OCI-LY1 (cell line): ENCODE measurements around the gene LIN7C.

Experiments used
- H2AFZ ChIP-seq: fragments of 200-600 bp; sonication (generic), shearing (Covaris generic); 2 replicates; pipeline ENCODE4 v1.6.0; 2014; ENCODE audit warnings: antibody characterized with exemption, mild to moderate bottlenecking, low read length
- H3F3A ChIP-seq: fragments of 200-600 bp; sonication (generic), shearing (Covaris generic); 2 replicates; pipeline ENCODE4 v1.6.0; 2014; ENCODE audit warnings: mild to moderate bottlenecking, antibody characterized with exemption, low read length, moderate library complexity; ENCODE audit not compliant: insufficient read depth
- H3K27ac ChIP-seq: fragments of 200-600 bp; sonication (generic); 2 replicates; pipeline ENCODE4 v1.5.1; 2014; ENCODE audit warnings: low read length, mixed run types, mild to moderate bottlenecking, low read depth; ENCODE audit not compliant: poor library complexity, severe bottlenecking
- H3K27me3 ChIP-seq: fragments of 200-600 bp; sonication (generic); 2 replicates; pipeline ENCODE4 v1.6.0; 2014; ENCODE audit warnings: antibody characterized with exemption, mild to moderate bottlenecking, low read length, moderate library complexity; ENCODE audit not compliant: insufficient read depth
- H3K36me3 ChIP-seq: fragments of 200-600 bp; sonication (generic); 2 replicates; pipeline ENCODE4 v1.6.1; 2014; ENCODE audit warnings: mild to moderate bottlenecking, antibody characterized with exemption, low read length, moderate library complexity, mixed read lengths; ENCODE audit not compliant: insufficient read depth
- H3K4me1 ChIP-seq: fragments of 200-600 bp; sonication (generic); 2 replicates; pipeline ENCODE4 v1.5.1; 2014; ENCODE audit warnings: mild to moderate bottlenecking, low read length, moderate library complexity; ENCODE audit not compliant: insufficient read depth, severe bottlenecking
- H3K4me2 ChIP-seq: fragments of 200-600 bp; sonication (generic), shearing (Covaris generic); 2 replicates; pipeline ENCODE4 v1.6.1; 2014; ENCODE audit warnings: low read length
- H3K4me3 ChIP-seq: fragments of 200-600 bp; sonication (generic); 2 replicates; pipeline ENCODE4 v1.5.1; 2014; ENCODE audit warnings: low read length, low read depth, mild to moderate bottlenecking, mixed read lengths; ENCODE audit not compliant: poor library complexity, severe bottlenecking
- H3K79me2 ChIP-seq: fragments of 200-600 bp; shearing (Covaris generic); 2 replicates; pipeline ENCODE4 v1.6.1; 2016; ENCODE audit warnings: mixed run types, low read length, mixed read lengths; ENCODE audit not compliant: insufficient read depth
- H3K9ac ChIP-seq: fragments of 200-600 bp; sonication (generic), shearing (Covaris generic); 2 replicates; pipeline ENCODE4 v1.6.1; 2014; ENCODE audit warnings: mild to moderate bottlenecking, low read length, mixed read lengths
- H3K9me2 ChIP-seq: fragments of 200-600 bp; sonication (generic), shearing (Covaris generic); 2 replicates; pipeline ENCODE4 v1.6.1; 2014; ENCODE audit warnings: low read depth, mild to moderate bottlenecking, low read length, mixed read lengths
- H3K9me3 ChIP-seq: fragments of 200-600 bp; shearing (Covaris generic); 2 replicates; pipeline ENCODE4 v1.6.1; 2014; ENCODE audit warnings: low read length, mixed read lengths
- H4K20me1 ChIP-seq: fragments of 200-600 bp; sonication (generic), shearing (Covaris generic); 2 replicates; pipeline ENCODE4 v1.6.0; 2016; ENCODE audit warnings: mild to moderate bottlenecking, low read length; ENCODE audit not compliant: insufficient read depth
- CTCF ChIP-seq: fragments of 200-600 bp; sonication (generic), shearing (Covaris generic); IDR thresholded peaks from 2 replicates; pipeline ENCODE4 v1.5.1; 2017; ENCODE audit warnings: mild to moderate bottlenecking, antibody characterized with exemption, low read length, moderate library complexity, mixed read lengths
- EZH2 ChIP-seq: fragments of 200-600 bp; sonication (generic), shearing (Covaris generic); IDR thresholded peaks from 2 replicates; pipeline ENCODE4 v1.8.0; 2017; ENCODE audit warnings: borderline replicate concordance, mixed run types, mild to moderate bottlenecking, antibody characterized with exemption, low read length, moderate library complexity, mixed read lengths

LIN7C gene

GRCh38 chr11:27455667-27456066 is 50.9 kb downstream of the LIN7C start:
- Histone ChIP-seq H3K79me2 (no peaks in the 10 kb centered on the region), H3K4me3 (no peak overlapping the region), H3K9me3 (no peaks in the 10 kb centered on the region), H3F3A (no peaks in the 10 kb centered on the region), H3K27me3 (no peaks in the 10 kb centered on the region), H3K9me2 (no peaks in the 10 kb centered on the region), H4K20me1 (no peaks in the 10 kb centered on the region), H3K27ac (no peak overlapping the region), H3K9ac (no peak overlapping the region), H3K36me3 (no peaks in the 10 kb centered on the region), H2AFZ (no peak overlapping the region), H3K4me1 (no peaks in the 10 kb centered on the region), H3K4me2 (no peak overlapping the region)
- no peak for TF ChIP-seq EZH2
- TF ChIP-seq CTCF, result no peak

GRCh38 chr11:27453701-27454100 is 52.9 kb downstream of the LIN7C start:
- Histone ChIP-seq H4K20me1 (no peaks in the 10 kb centered on the region), H3K4me1 (no peaks in the 10 kb centered on the region), H3F3A (no peaks in the 10 kb centered on the region), H2AFZ (no peak overlapping the region), H3K79me2 (no peaks in the 10 kb centered on the region), H3K27ac (no peak overlapping the region), H3K9ac (no peak overlapping the region), H3K4me2 (no peak overlapping the region), H3K27me3 (no peaks in the 10 kb centered on the region), H3K4me3 (no peak overlapping the region), H3K36me3 (no peaks in the 10 kb centered on the region), H3K9me3 (no peaks in the 10 kb centered on the region), H3K9me2 (no peaks in the 10 kb centered on the region)
- TF ChIP-seq CTCF (no peak), EZH2 (no peak)

GRCh38 chr11:27452147-27452546 is 54.4 kb downstream of the LIN7C start:
- Histone ChIP-seq H3K4me3 (no peak overlapping the region), H3K36me3 (no peaks in the 10 kb centered on the region), H3K79me2 (no peaks in the 10 kb centered on the region), H3K9me3 (no peaks in the 10 kb centered on the region), H3K4me1 (no peaks in the 10 kb centered on the region), H3F3A (no peaks in the 10 kb centered on the region), H3K27ac (no peak overlapping the region), H3K9me2 (no peaks in the 10 kb centered on the region), H2AFZ (no peak overlapping the region), H3K4me2 (no peak overlapping the region), H3K27me3 (no peaks in the 10 kb centered on the region), H3K9ac (no peak overlapping the region), H4K20me1 (no peaks in the 10 kb centered on the region)
- TF ChIP-seq CTCF (no peak), EZH2 (no peak)
